ENCODE measurements around the gene ANXA4.

GRCh38 chr2:69801745-69802290 is 59.9 kb downstream of the ANXA4 start:
- TF ChIP-seq POLR2AphosphoS5 (IDR thresholded peaks at IDR 0.05; ENCODE audit: borderline replicate concordance, low read depth, low read length) (no peak), EZH2 (IDR thresholded peaks at IDR 0.05) (no peak), FOXP2 (optimal IDR thresholded peaks at IDR 0.05; ENCODE audit: control extremely low read depth, extremely low read length, insufficient read depth) (no peak)

All from SK-N-MC (cell line).